GM21528 (cell line): ENCODE measurements around the gene AADAC.
"Not testable (repeated sequence)": the region's sequence is repeated elsewhere in the genome, so short reads cannot be mapped to it uniquely, and the experiment has no call there.

Source experiments
- ATAC-seq: cut with Tn5 transposase; IDR thresholded peaks from one replicate; pipeline ENCODE4 v1.9.1; 2021; ENCODE audit warnings: mild to moderate bottlenecking, moderate library complexity; ENCODE audit not compliant: unreplicated experiment, low FRiP score

Gene AADAC

GRCh38 chr3:151850065-151850464, 36.1 kb downstream of the AADAC start:
- not testable (repeated sequence) for ATAC-seq

GRCh38 chr3:151852074-151852811, 38.3 kb downstream of the AADAC start:
- no peak for ATAC-seq

GRCh38 chr3:151856118-151856517, 42.2 kb downstream of the AADAC start:
- no peak for ATAC-seq

GRCh38 chr3:151856641-151857040, 42.7 kb downstream of the AADAC start:
- no peak for ATAC-seq

GRCh38 chr3:151859233-151859673, 45.3 kb downstream of the AADAC start:
- no peak for ATAC-seq

GRCh38 chr3:151859905-151860304, 46.0 kb downstream of the AADAC start:
- no peak for ATAC-seq

- ATAC-seq = no peak
These were observed 49.7 kb downstream of the AADAC start for GRCh38 chr3:151863611-151864010.

GRCh38 chr3:151864423-151865101, 50.6 kb downstream of the AADAC start:
- no peak for ATAC-seq

- ATAC-seq = no peak
These were observed 52.9 kb downstream of the AADAC start for GRCh38 chr3:151866711-151867410.

GRCh38 chr3:151867666-151868065, 53.8 kb downstream of the AADAC start:
- no peak for ATAC-seq

GRCh38 chr3:151869181-151869580, 55.3 kb downstream of the AADAC start:
- ATAC-seq = no peak

- ATAC-seq = peak; percentile 80
These were observed 57.9 kb downstream of the AADAC start for GRCh38 chr3:151871639-151872468.

- no peak for ATAC-seq
These were observed 59.5 kb downstream of the AADAC start, which contains the start of gene SUCNR1 for GRCh38 chr3:151873398-151873797. Gene SUCNR1 (plus strand): TSS chr3:151873643. CDS start chr3:151879893, 6,250 bp downstream.

- ATAC-seq = not testable (repeated sequence)
These were observed 60.2 kb downstream of the AADAC start for GRCh38 chr3:151874079-151874478.

GRCh38 chr3:151875759-151876158, 61.8 kb downstream of the AADAC start:
- ATAC-seq = peak; percentile 59

GRCh38 chr3:151877269-151877668, 63.4 kb downstream of the AADAC start:
- no peak for ATAC-seq
